Measurements from ENCODE around the gene SNRPD3.
"Not testable (repeated sequence)": the region's sequence is repeated elsewhere in the genome, so short reads cannot be mapped to it uniquely, and the experiment has no call there.

The SNRPD3 gene

GRCh38 chr22:24603770-24604629 lies 48.2 kb downstream of the SNRPD3 start:
- peak; percentile 24 for DNase-seq (ENCODE audit: low spot score)
- TF ChIP-seq CTCF (IDR thresholded peaks at IDR 0.05; ENCODE audit: extremely low read depth, insufficient read depth, missing control alignments): peak; percentile 34
- in situ Hi-C loops (cut with MboI; ENCODE audit: low pct_unique_long_range_greater_than_20kb, low sequenced_read_pairs, unreplicated experiment): not testable (repeated sequence)

- DNase-seq (ENCODE audit: low spot score); in situ Hi-C loops (cut with MboI; ENCODE audit: low pct_unique_long_range_greater_than_20kb, low sequenced_read_pairs, unreplicated experiment): not testable (repeated sequence)
These were observed 50.5 kb downstream of the SNRPD3 start for GRCh38 chr22:24606340-24606739.

GRCh38 chr22:24607429-24607983 lies 51.7 kb downstream of the SNRPD3 start:
- peak; percentile 71 for DNase-seq (ENCODE audit: low spot score)
- in situ Hi-C loops (cut with MboI; ENCODE audit: low pct_unique_long_range_greater_than_20kb, low sequenced_read_pairs, unreplicated experiment): not testable (repeated sequence)

- in situ Hi-C loops (cut with MboI; ENCODE audit: low pct_unique_long_range_greater_than_20kb, low sequenced_read_pairs, unreplicated experiment); DNase-seq (ENCODE audit: low spot score): not testable (repeated sequence)
These were observed 52.5 kb downstream of the SNRPD3 start for GRCh38 chr22:24608327-24608726.

- in situ Hi-C loops (cut with MboI; ENCODE audit: low pct_unique_long_range_greater_than_20kb, low sequenced_read_pairs, unreplicated experiment); DNase-seq (ENCODE audit: low spot score): not testable (repeated sequence)
These were observed 54.1 kb downstream of the SNRPD3 start for GRCh38 chr22:24609888-24610287.

GRCh38 chr22:24614794-24615193 lies 59.0 kb downstream of the SNRPD3 start:
- DNase-seq (ENCODE audit: low spot score); in situ Hi-C loops (cut with MboI; ENCODE audit: low pct_unique_long_range_greater_than_20kb, low sequenced_read_pairs, unreplicated experiment): not testable (repeated sequence)

GRCh38 chr22:24621244-24621643 lies 65.4 kb downstream of the SNRPD3 start:
- in situ Hi-C loops (cut with MboI; ENCODE audit: low pct_unique_long_range_greater_than_20kb, low sequenced_read_pairs, unreplicated experiment); DNase-seq (ENCODE audit: low spot score): not testable (repeated sequence)

GRCh38 chr22:24622596-24622995 lies 66.8 kb downstream of the SNRPD3 start:
- not testable (repeated sequence) for DNase-seq (ENCODE audit: low spot score)

More at GRCh38 chr22:24622596-24622995, 66.8 kb downstream of the SNRPD3 start:
- in situ Hi-C loops (cut with MboI; ENCODE audit: low pct_unique_long_range_greater_than_20kb, low sequenced_read_pairs, unreplicated experiment): not testable (repeated sequence)

Data from GM13977 (cell line).